Measurements from ENCODE around the gene BTN3A1. TPM values are rescaled to one million over a fixed set of nuclear protein-coding genes. Genes with fewer than 3 reads are reported as not detected.

Gene BTN3A1
- total RNA-seq, 1 experiment from 2014 or later: 9.0 TPM

- intact Hi-C loops (cut with micrococcal nuclease): no loop called here
These were observed 24.8 kb downstream of the BTN3A1 start for GRCh38 chr6:26426691-26427450.

More at GRCh38 chr6:26426691-26427450, 24.8 kb downstream of the BTN3A1 start:
- BruUV-seq (replicated peaks): no TSS peak
- Histone ChIP-seq H3K27me3 (ENCODE audit: insufficient read depth, low read length) (no peaks in the 10 kb centered on the region), H4K20me1 (ENCODE audit: insufficient read depth) (no peaks in the 10 kb centered on the region), H3K36me3 (ENCODE audit: control insufficient read depth in 1 of 2, insufficient read depth in 2 of 2, low read length in 2 of 2) (peaks cover 0 to 4% of the 10 kb centered on the region in 2 experiments; a peak in 2 of 4 replicates), H3K79me2 (ENCODE audit: insufficient read depth, low read length) (no peaks in the 10 kb centered on the region), H3K4me2 (ENCODE audit: low read length) (no peak overlapping the region), H3K9ac (ENCODE audit: low read length) (no peak overlapping the region), H2AFZ (ENCODE audit: low read depth, low read length, poor library complexity, severe bottlenecking) (no peak overlapping the region), H3K4me1 (ENCODE audit: control insufficient read depth in 1 of 2, insufficient read depth in 2 of 2, low read length in 2 of 2) (0 out of 4 replicates have a peak, but pooled peaks cover 0 to 4% of the 10 kb centered on the region in 2 experiments), H3K27ac (ENCODE audit: low read depth, low read length) (no peak overlapping the region), H3K9me2 (ENCODE audit: insufficient read depth) (no peaks in the 10 kb centered on the region), H3K9me3 (ENCODE audit: control insufficient read depth in 1 of 2, insufficient read depth in 1 of 2, low read depth in 1 of 2, low read length in 2 of 2) (no peaks in the 10 kb centered on the region), H3K4me3 (replicated peaks in 1 of 2; ENCODE audit: low read depth in 1 of 2, low read length in 2 of 2) (no peak overlapping the region)
- POLR2A ChIA-PET: no interaction called here
- RAD21 ChIA-PET (ENCODE audit: low non-redundant PET in 1 of 2, low total read pairs in 2 of 2, uncharacterized antibody in 2 of 2, unreplicated experiment in 2 of 2): no interaction called here
- TF ChIP-seq EZH2 (IDR thresholded peaks at IDR 0.05) (no peak), ATF3 (IDR thresholded peaks at IDR 0.05) (no peak), ZBTB33 (IDR thresholded peaks at IDR 0.05; ENCODE audit: extremely low read depth, insufficient replicate concordance, low read length) (no peak), SP1 (IDR thresholded peaks at IDR 0.05; ENCODE audit: low read depth) (no peak), SIN3A (IDR thresholded peaks at IDR 0.05; ENCODE audit: low read depth) (no peak), CEBPB (IDR thresholded peaks at IDR 0.05; ENCODE audit: low read depth) (no peak), POLR2AphosphoS5 (IDR thresholded peaks at IDR 0.05; ENCODE audit: low read depth, low read length) (no peak), EZH2phosphoT487 (IDR thresholded peaks at IDR 0.05; ENCODE audit: borderline replicate concordance) (no peak), EGR1 (IDR thresholded peaks at IDR 0.05; ENCODE audit: low read depth) (no peak), SRF (IDR thresholded peaks at IDR 0.05; ENCODE audit: low read depth) (no peak), POLR2A (IDR thresholded peaks at IDR 0.05; ENCODE audit: borderline replicate concordance, extremely low read depth, insufficient read depth, insufficient read length) (no peak), FOSL1 (IDR thresholded peaks at IDR 0.05; ENCODE audit: low read depth) (no peak), RAD21 (IDR thresholded peaks at IDR 0.05; ENCODE audit: low read depth) (no peak), CTCF (IDR thresholded peaks at IDR 0.05 in 2 of 3, conservative IDR thresholded peaks at IDR 0.05 in 1 of 3; ENCODE audit: borderline replicate concordance in 1 of 3, insufficient read depth in 1 of 3, low read depth in 2 of 3, low read length in 2 of 3) (no peak), CBX3 (IDR thresholded peaks at IDR 0.05; ENCODE audit: low read depth) (no peak), REST (IDR thresholded peaks at IDR 0.05; ENCODE audit: low read depth) (no peak), ZFX (IDR thresholded peaks at IDR 0.05) (no peak)
- CTCF ChIA-PET: no interaction called here
- ATAC-seq (no peak), DNase-seq (ENCODE audit: low read depth, low spot score) (no peak)
